Breast epithelium (tissue), 3 donors: ENCODE data around the gene PLCB4.

ENCODE experiments used
- POLR2A ChIP-seq: fragments of 450-650 bp; IDR thresholded peaks from one replicate; pipeline ENCODE4 v1.6.1; 2016; ENCODE audit warnings: antibody characterized with exemption, mild to moderate bottlenecking, moderate library complexity
- TF ChIP-seq, protein P1 (sequence below), 3 donors: fragments of 450-650 bp; IDR thresholded peaks; one replicate each; pipeline ENCODE4 v1.5.1; 2016 to 2017; ENCODE audit warnings: antibody characterized with exemption in 3 of 3, mild to moderate bottlenecking in 3 of 3, moderate library complexity in 3 of 3

DNA sequence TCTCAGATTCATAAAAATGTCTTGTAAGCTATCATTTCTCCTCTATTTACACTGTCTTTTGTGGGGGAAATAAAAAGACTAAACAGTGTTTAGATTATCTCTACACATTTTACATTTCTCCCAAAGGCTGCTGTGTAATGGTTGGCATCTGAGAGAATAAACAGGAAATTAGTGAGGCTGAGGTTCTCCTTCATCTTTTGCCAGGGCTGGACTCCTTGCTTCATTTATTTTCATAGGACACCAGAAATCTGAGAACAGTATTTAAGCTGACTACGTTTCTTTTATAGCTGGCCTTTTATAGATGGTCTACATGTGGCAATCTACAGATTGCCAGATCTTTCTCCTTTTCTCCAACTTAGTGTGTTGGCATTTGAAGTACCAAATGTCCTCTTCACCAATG is 41.5 kb downstream of the PLCB4 start:
- TF ChIP-seq, protein P1, sequence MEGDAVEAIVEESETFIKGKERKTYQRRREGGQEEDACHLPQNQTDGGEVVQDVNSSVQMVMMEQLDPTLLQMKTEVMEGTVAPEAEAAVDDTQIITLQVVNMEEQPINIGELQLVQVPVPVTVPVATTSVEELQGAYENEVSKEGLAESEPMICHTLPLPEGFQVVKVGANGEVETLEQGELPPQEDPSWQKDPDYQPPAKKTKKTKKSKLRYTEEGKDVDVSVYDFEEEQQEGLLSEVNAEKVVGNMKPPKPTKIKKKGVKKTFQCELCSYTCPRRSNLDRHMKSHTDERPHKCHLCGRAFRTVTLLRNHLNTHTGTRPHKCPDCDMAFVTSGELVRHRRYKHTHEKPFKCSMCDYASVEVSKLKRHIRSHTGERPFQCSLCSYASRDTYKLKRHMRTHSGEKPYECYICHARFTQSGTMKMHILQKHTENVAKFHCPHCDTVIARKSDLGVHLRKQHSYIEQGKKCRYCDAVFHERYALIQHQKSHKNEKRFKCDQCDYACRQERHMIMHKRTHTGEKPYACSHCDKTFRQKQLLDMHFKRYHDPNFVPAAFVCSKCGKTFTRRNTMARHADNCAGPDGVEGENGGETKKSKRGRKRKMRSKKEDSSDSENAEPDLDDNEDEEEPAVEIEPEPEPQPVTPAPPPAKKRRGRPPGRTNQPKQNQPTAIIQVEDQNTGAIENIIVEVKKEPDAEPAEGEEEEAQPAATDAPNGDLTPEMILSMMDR (IDR thresholded peaks at IDR 0.05), result no peak
- TF ChIP-seq POLR2A, result no peak
